GDM1 (cell line): ENCODE data around the gene RERE.
"Not testable (repeated sequence)": the region's sequence is repeated elsewhere in the genome, so short reads cannot be mapped to it uniquely, and the experiment has no call there.

Source experiments
- DNase-seq: peaks from one replicate; lab custom pipeline; 2025; lab: John Stamatoyannopoulos, UW

Gene RERE

DNA sequence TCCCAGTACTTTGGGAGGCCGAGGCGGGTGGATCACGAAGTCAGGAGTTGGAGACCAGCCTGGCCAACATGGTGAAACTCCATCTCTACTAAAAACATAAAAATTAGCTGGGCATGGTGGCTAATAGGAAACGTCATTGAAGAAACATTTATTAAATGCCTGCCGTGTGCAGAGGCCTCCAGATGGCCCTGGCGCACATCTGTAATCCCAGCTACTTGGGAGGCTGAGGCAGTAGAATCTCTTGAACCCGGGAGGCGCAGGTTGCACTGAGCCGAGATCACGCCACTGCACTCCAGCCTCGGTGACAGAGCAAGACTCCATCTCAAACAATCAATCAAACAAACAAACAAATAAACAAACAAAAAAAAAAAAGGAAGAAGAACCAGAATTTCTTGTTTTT is 368.9 kb downstream of the RERE start:
- not testable (repeated sequence) for DNase-seq

GRCh38 chr1:8447616-8448150 is 369.8 kb downstream of the RERE start:
- no peak for DNase-seq

DNA sequence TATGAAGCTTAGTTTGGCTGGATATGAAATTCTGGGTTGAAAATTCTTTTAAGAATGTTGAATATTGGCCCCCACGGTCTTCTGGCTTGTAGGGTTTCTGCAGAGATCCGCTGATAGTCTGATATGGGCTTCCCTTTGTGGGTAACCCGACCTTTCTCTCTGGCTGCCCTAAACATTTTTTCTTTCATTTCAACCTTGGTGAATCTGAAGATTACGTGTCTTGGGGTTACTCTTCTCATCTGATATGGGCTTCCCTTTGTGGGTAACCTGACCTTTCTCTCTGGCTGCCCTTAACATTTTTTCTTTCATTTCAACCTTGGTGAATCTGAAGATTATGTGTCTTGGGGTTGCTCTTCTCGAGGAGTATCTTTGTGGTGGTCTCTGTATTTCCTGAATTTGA is 371.3 kb downstream of the RERE start:
- not testable (repeated sequence) for DNase-seq

GRCh38 chr1:8443558-8444194 is 373.8 kb downstream of the RERE start:
- no peak for DNase-seq

DNA sequence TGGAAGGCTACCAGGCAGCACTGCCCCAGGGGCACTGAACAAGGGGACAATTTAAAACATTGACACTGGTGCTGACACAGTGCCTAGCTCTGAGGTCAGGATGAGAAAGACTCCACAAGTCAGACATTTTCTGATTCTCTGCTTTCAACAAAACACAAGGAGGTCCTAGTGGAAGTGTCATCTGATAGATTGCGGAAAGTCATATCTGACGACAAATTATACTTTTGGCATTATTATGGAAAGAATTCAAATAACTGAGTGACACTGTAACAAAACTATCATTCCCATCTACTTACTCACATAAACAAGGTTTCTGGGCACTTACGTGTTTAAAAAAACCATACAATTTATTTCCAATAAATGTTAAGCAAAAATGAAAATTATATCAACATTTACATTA is 376.0 kb downstream of the RERE start:
- DNase-seq, result no peak

DNA sequence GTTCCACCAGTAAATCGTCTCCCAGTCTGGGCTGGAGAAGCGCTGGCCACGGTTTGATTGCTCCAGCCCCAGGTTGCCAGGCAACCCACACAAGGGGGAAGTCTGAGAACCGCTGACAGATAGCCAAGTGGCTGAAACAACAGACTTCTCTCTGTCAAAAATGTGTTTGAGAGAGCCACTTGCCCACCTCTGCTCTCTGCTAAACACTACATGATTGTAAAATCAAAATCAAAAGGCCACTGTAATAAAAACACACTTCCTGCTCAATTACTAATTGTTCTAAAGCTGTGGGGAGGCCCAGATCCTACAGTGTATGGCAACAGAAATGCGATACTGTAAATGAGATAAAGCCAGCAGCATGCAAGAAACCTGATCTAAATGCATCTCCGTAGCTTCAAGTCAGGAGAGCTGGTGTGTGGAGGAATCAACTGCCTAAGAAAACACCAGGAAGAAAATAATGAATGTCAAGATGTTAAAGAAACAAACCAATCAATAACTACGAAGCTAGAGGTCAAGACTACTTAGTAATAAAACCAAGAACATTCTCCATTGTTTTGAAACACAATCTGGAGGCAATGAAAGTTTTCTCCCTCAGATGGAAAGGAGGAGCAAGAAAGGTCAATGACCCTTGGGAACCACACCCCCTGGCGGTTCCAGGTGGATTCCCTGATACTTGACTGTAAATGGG is 378.3 kb downstream of the RERE start:
- DNase-seq, result peak; percentile 34

DNA sequence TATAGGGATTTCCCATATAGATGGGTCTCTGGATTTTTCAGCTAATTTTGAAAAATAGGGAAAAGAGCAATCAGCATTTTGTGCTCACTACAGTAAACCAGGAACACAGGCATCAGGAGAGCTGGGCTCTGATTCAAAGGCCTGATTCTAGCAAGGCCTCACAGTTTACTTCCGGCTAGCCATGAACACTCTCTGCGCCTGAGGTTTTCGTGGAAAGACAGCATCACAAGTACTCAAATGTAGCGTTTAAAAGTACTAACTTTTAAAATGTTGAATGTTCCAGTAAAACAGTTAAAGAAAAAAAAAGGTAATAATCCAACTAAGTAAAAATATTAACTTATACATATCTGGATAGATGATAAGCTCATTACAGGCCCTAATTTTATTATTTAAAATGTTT is 379.0 kb downstream of the RERE start:
- no peak for DNase-seq

DNA sequence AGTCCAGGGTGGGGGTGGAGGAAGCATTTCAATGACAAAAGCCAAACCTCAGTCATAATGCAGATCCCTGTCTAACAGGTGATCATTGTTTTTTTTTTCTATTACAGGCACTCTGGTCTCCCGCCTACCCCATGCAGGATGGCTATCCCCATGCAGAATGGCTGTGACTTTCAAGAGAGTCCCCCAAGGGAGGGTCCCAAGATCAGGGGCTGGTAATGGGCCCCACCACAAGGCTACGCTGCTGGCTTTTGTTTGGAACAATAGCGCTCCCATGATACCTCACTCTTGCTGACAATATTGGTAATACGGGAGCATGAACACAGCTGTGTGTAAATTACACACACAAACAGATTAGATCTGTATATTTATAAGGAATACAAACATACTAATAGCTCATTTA is 380.1 kb downstream of the RERE start:
- DNase-seq, result no peak

GRCh38 chr1:8435569-8436071 is 381.8 kb downstream of the RERE start:
- DNase-seq, result no peak

GRCh38 chr1:8434101-8434500 is 383.3 kb downstream of the RERE start:
- DNase-seq, result no peak

- no peak for DNase-seq
Measured at GRCh38 chr1:8431784-8432183, 385.7 kb downstream of the RERE start.

DNA sequence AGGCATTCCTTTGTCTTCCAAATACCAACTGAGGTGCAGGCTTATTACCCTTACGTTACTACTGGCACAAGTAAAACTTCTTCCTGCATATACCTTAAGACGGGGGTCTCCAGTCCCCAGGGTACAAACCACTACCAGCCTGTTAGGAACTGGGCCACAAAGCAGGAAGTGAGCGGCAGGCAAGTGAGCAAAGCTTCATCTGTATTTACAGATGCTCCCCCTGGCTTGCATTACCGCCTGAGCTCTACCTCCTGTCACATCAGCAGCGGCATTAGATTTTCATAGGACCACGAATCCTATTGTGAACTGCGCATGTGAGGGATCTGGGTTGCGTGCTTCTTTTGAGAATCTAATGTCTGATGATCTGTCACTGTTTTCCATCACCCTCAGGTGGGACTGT is 386.4 kb downstream of the RERE start:
- peak; percentile 11 for DNase-seq

DNA sequence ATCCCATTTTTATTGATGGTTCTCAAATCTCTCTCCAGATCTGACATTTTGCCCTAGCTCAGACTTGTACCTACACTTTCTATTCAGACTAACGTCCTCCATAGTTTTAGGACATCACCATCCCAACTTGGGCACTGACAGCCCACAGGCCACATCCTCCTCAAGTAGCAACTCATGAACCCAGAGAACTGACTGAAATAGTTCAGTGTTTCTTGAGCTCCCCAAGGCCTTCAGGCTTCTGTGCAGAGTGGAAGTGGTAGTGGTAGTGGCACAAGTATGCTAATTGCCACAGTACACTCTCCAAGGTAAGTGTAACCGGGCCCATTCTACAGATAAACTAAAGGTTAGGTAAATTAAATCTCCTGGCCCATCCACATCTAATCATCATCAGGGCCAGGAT is 387.0 kb downstream of the RERE start:
- no peak for DNase-seq

GRCh38 chr1:8429549-8430110 is 387.8 kb downstream of the RERE start:
- DNase-seq, result no peak

DNA sequence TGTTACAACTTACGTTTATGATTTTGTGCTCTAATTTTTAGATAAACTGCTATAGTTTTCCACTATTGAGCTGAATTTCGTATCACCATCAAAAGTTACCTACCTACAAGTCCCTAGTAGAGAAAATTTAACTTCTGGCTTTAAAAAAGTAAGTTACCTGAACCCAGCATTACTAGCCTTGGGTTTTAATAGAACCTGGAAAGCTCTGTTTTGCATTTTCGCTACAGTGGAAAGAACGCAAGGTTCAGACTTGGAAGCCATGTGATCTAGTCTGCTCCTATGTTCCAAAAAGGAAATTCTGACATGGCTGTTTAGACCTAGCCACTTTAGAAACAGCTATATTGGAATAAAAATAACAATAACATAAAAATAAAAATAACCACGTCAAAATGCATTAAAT is 389.0 kb downstream of the RERE start:
- DNase-seq, result no peak

GRCh38 chr1:8427986-8428385 is 389.5 kb downstream of the RERE start:
- DNase-seq, result no peak

DNA sequence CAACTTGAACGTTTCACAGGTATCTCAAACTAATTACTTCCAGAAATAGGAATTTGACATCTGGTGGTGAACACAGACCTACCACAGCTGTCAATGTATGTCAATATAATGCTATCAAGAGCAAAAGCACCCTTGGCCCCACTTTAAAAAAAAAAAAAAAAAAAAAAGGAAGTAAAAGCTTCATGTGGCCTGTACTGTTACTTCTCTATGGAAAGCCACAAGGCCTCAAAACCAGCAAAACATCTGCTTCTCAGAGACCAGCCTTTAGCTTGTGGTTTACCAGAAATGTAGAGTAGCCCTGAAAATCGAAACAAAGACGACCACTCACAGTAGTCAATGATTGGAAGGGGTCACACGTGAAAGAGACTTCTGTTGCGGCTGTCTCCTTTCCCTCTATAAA is 389.9 kb downstream of the RERE start:
- DNase-seq, result peak; percentile 86

DNA sequence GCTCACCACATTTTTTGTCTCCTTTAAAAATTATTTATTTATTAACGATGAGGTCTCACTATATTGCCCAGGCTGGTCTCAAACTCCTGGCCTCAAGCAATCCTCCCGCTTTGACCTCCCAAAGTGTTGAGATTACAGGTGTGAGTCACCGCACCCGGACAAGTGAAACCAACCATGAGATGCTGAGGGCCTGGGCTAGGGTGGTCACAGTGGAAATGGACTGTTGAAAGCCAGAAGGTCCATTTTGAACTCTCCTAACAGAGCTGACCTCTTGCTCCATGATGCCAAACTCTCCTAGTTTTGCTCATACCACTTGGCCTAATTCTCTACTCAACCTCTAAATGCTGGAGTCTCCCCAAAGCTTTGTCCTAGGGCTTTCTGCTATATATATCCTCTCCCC is 390.4 kb downstream of the RERE start:
- no peak for DNase-seq

- no peak for DNase-seq
Measured at GRCh38 chr1:8425781-8426161, 391.7 kb downstream of the RERE start.

DNA sequence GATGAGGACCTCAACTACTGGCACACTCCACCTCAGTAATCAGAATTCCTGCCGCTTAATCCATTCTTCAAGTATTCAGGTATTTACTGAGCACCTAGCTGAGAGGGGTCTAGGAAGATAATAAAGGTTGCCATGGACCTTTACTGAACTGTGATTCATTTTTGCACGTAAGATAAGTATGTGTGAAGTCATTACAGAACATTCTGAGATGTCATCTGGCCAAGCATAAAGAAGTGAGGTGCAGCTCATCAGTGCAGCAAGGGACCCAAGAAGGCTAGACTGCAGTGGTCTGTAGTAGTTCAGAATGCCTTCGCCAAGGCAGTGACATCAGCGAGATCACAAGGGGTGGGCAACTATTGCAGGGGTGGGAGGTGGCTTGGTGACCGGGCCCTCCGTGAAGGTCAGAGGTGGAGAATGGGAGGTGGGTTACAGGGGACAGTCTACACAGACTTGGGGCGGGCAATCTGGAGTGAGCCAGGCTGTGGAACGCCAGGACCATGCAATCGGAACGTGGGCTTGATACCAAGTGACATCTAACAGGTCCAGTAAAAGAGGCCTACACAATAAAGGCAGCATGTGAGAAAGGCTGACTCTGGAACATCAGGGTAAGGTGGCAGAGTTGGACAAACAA is 392.2 kb downstream of the RERE start:
- DNase-seq, result no peak

DNA sequence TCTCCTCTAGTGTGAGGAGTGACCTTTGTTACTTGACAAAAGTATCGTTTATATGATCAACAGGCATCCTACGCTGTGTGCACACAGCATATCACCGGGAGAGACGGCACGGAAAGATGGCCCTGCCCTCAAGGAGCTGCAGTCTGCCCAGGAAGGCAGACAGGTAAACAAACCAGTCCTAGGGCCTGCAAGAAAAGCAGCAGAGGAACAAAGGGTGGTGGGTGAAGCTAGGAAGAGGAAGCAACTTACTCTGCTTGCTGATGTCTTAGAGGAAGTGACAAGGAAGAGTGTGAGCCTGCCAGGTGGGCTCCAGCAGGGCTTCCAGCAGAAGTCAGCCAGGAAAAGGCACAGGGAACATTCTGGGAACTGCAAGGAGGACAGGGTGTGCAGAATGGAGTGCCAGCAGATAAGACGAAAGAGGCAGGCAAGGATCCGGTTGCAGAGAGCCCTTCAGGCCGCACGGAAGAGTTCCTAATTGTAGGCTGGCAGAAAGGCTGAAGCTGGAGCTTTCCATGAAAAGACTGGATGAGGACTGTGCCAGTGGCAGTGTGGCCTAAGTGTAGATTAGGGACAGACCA is 392.8 kb downstream of the RERE start:
- peak; percentile 44 for DNase-seq
